Measurements from ENCODE around the gene HMGCLL1.

HMGCLL1 gene

GRCh38 chr6:55443238-55444134, 135.5 kb downstream of the HMGCLL1 start:
- no peak for DNase-seq (ENCODE audit: low spot score)

DNA sequence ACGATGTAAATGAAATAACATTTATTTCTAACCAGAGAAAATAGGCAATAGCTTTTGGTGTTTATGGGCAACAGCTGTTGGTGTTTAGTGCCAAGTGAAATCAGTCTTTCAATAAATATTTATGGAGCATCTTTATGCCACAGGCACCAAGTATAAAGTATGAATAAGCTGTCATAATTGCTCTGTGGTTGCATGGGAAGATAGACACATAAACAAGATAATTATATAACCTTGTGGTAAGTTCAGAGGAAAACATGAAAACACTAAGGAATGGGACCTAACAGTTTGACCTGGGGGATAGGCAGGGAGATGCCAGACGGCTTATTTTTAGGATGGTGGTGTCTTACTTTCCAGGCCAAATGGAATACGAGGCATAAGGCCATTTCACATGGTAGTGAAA, 140.8 kb downstream of the HMGCLL1 start:
- DNase-seq (ENCODE audit: low spot score): no peak

- no peak for DNase-seq (ENCODE audit: low spot score)
These were observed 141.9 kb downstream of the HMGCLL1 start for GRCh38 chr6:55437141-55437540.

GRCh38 chr6:55433446-55434130, 145.4 kb downstream of the HMGCLL1 start:
- DNase-seq (ENCODE audit: low spot score): no peak

GRCh38 chr6:55423933-55424332, 155.1 kb downstream of the HMGCLL1 start:
- no peak for DNase-seq (ENCODE audit: low spot score)

DNA sequence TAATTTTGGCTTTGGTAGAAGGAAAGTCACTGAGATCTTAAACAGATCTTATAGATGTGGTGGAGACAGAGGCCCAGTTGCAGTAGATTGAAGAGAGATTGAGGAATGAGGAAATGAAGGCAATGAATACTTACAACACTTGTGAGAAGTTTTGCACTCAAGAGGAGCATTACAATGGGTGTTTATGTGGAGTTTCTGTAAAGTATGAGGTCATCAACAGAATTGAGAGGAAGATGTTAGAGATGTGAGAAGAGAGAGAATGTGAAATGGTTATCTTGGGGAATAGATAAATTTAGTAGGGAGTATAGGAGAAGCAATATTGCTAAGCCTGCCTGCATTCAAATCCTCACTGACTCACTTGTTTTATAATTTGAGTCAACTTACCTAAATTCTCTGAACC, 168.3 kb downstream of the HMGCLL1 start:
- DNase-seq (ENCODE audit: low spot score): no peak

DNA sequence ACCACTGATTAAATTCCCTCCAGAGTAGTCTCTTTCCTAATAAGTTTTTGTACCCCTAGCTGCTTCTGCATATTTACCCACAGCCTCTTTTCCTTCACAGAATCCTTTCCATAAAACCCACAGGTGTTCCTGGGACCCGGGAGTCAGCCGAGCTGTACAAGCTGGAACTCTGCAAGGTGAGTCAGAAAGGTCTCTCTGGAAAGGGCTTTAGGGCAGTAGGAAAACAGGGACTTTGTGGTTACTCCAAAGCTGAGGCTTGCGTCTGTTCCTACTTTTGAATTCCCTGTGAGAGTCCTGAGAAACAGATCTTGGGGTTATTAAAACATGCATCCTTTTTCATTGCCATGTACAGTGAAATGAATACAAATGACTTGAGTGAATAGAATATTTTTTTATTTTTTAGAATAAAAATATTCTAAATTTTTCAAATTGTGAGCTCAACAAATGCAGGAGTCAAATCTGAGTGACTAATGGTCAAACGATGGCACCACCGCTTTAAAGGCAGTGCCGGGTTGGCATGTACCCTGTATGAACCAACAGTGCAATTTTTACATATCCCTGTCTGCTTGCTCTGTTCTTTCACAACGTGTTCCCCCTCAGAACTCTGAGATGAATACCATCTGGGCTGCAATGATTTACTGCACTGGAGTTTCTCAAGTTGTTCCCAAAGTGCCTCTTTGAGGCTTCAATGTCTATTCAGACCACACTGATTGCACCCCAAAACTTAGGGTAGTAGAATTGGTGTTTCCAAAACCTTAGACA, 173.3 kb downstream of the HMGCLL1 start:
- no peak for DNase-seq (ENCODE audit: low spot score)

GRCh38 chr6:55399351-55399750, 179.6 kb downstream of the HMGCLL1 start:
- DNase-seq (ENCODE audit: low spot score): no peak

DNA sequence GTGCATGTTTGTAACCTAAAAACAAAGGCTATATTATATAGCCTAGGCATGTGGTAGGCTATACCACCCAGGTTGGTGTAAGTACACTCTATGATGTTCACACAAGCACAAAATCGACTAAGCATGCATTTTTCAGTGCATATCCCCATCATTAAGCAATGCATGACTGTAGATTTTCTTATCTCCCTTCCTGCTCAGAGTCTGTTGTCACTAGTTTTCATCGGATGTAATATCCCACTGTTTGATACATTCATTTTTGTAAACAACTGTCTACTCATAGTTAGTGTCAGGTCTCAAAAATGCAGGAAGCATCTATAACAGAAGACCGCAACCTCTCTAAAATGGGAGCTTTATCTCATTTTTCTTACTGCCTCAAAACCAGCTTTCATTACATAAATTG, 181.0 kb downstream of the HMGCLL1 start:
- no peak for DNase-seq (ENCODE audit: low spot score)

DNA sequence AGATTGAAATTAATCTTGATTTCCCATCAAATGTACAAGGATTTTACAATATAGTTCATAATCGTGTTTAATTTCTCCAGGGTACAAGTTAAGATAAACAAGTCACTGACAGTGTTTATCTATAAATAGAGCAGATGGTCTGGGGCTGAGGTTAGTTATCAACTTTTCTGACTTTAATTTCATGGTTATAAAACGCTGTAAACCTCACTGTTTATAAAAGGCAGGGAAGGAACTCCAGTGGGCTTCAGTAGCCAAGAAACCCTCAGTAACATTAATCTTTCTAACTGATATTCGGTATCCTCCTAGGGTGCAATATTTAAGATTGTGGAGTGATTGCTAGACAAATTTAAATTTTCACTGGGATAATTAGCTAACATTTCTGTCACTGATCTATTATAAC, 183.1 kb downstream of the HMGCLL1 start:
- DNase-seq (ENCODE audit: low spot score): no peak

- DNase-seq (ENCODE audit: low spot score): no peak
These were observed 190.8 kb downstream of the HMGCLL1 start for GRCh38 chr6:55388211-55388610.

All from CD4-positive, alpha-beta T cell treated with Interleukin-6 at 100 ng/mL for 8 hours (primary cell).